GM12878 (cell line): ENCODE measurements around the gene MRPL2. TPM values are rescaled to one million over a fixed set of nuclear protein-coding genes. Genes with fewer than 3 reads are reported as not detected.

Source experiments
- BCL11A ChIP-seq: IDR thresholded peaks from 2 replicates; pipeline ENCODE4 v1.6.1; 2011; ENCODE audit warnings: low read depth, low read length
- BRCA1 ChIP-seq: IDR thresholded peaks from 2 replicates; pipeline ENCODE4 v1.6.1; 2011; ENCODE audit warnings: low read depth, low read length, improper control_type of control experiment
- CBX5 ChIP-seq: sonication (generic); IDR thresholded peaks from 2 replicates; pipeline ENCODE4 v1.6.1; 2016; ENCODE audit warnings: low read depth, moderate library complexity, mild to moderate bottlenecking, inconsistent platforms
- CREB1 ChIP-seq: IDR thresholded peaks from 2 replicates; pipeline ENCODE4 v1.6.1; 2012; ENCODE audit warnings: low read depth, mild to moderate bottlenecking, inconsistent platforms
- EED ChIP-seq: sonication (generic); IDR thresholded peaks from 2 replicates; pipeline ENCODE4 v1.6.1; 2016; ENCODE audit warnings: antibody characterized with exemption, low read depth
- ELK1 ChIP-seq: IDR thresholded peaks from 2 replicates; pipeline ENCODE4 v1.6.1; 2012; ENCODE audit warnings: low read depth, low read length, improper control_type of control experiment
- ETV6 ChIP-seq, 2 experiments: fragments of 450-650 bp in 1 of 2; IDR thresholded peaks in 1 of 2; conservative IDR thresholded peaks in 1 of 2; 2 replicates each; pipeline ENCODE4 v1.6.1; 2014; ENCODE audit warnings: antibody characterized with exemption in 1 of 2, borderline replicate concordance in 1 of 2, low read depth in 1 of 2, mild to moderate bottlenecking in 1 of 2, moderate library complexity in 1 of 2
- GATAD2B ChIP-seq: fragments of 450-650 bp; conservative IDR thresholded peaks from 2 replicates; pipeline ENCODE4 v1.6.1; 2017; ENCODE audit warnings: low read depth, mild to moderate bottlenecking, moderate library complexity
- HDAC6 ChIP-seq: fragments of 200-600 bp; sonication (generic); IDR thresholded peaks from one replicate; pipeline ENCODE4 v1.8.0; 2017; ENCODE audit warnings: antibody characterized with exemption; ENCODE audit not compliant: unreplicated experiment
- NFYA ChIP-seq: IDR thresholded peaks from 2 replicates; pipeline ENCODE4 v1.6.1; 2011; ENCODE audit warnings: low read depth, mild to moderate bottlenecking, low read length, improper control_type of control experiment, borderline replicate concordance
- NKRF ChIP-seq: fragments of 450-650 bp; conservative IDR thresholded peaks from 2 replicates; pipeline ENCODE4 v1.6.1; 2017; ENCODE audit warnings: mild to moderate bottlenecking, moderate library complexity
- NR2F1 ChIP-seq: fragments of 450-650 bp; conservative IDR thresholded peaks from 2 replicates; pipeline ENCODE4 v1.6.1; 2017; ENCODE audit warnings: mild to moderate bottlenecking
- PAX5 ChIP-seq: IDR thresholded peaks from 2 replicates; pipeline ENCODE4 v1.6.1; 2011; ENCODE audit warnings: low read depth, low read length, borderline replicate concordance
- POLR2A ChIP-seq: IDR thresholded peaks from 2 replicates; pipeline ENCODE4 v1.6.1; 2011; ENCODE audit warnings: low read depth, mild to moderate bottlenecking, low read length
- SIX5 ChIP-seq: IDR thresholded peaks from 2 replicates; pipeline ENCODE4 v1.6.1; 2011; ENCODE audit warnings: mild to moderate bottlenecking, low read depth, low read length, moderate library complexity; ENCODE audit not compliant: severe bottlenecking
- SUPT20H ChIP-seq: IDR thresholded peaks from 2 replicates; pipeline ENCODE4 v1.6.1; 2011; ENCODE audit warnings: low read depth, mild to moderate bottlenecking, low read length, moderate library complexity, borderline replicate concordance; ENCODE audit not compliant: control insufficient read depth
- TCF7 ChIP-seq: IDR thresholded peaks from 2 replicates; pipeline ENCODE4 v1.6.1; 2014; ENCODE audit warnings: antibody characterized with exemption, borderline replicate concordance
- ZNF207 ChIP-seq: fragments of 450-650 bp; IDR thresholded peaks from 2 replicates; pipeline ENCODE4 v1.6.1; 2014; ENCODE audit warnings: antibody characterized with exemption, mild to moderate bottlenecking, borderline replicate concordance
- ZNF622 ChIP-seq: fragments of 450-650 bp; IDR thresholded peaks from 2 replicates; pipeline ENCODE4 v1.6.1; 2017; ENCODE audit warnings: mild to moderate bottlenecking, inconsistent platforms
- polyA plus RNA-seq, 11 experiments: library from polyadenylated mRNA; depleted of rRNA in 4 of 11; unstranded in 6 of 11; stranded (reverse) in 5 of 11; fragments of >200 nt; fragmentation: Nextera tagmentation in 4 of 11; fragmentation: Illumina TruSeq in 1 of 11; extraction: Ambion mirVana in 4 of 11; extraction: Trizol in 1 of 11; gene quantifications; 1 replicate in 1 of 11; 2 replicates in 10 of 11; pipeline versions ENCODE4 v1.2.1 to v1.2.3, GENCODE V29; 2011 to 2016; ENCODE audit warnings: inconsistent platforms in 2 of 11, missing spikeins in 2 of 11, low read depth in 1 of 11
- total RNA-seq, 4 experiments: library from RNA; depleted of rRNA in 3 of 4; stranded (reverse); fragments of >200 nt in 3 of 4; fragmentation: Illumina TruSeq in 1 of 4; extraction: Trizol in 1 of 4; gene quantifications; 2 replicates each; pipeline versions ENCODE4 v1.2.1 to v1.2.3, GENCODE V29; 2013 to 2021
- TF ChIP-seq, protein P1 (sequence below): IDR thresholded peaks from 2 replicates; pipeline ENCODE4 v1.6.1; 2012; ENCODE audit warnings: low read length, inconsistent platforms
- TF ChIP-seq, protein P2 (sequence below): fragments of 450-650 bp; formaldehyde crosslinking; IDR thresholded peaks from 2 replicates; pipeline ENCODE4 v1.4.0; 2020; ENCODE audit warnings: mild to moderate bottlenecking, moderate library complexity

The MRPL2 gene
- total and polyA plus RNA-seq, 10 of the 15 experiments (the other 5 are each of a cell fraction or from before 2014, with no cell fraction given) = 29.7 to 125 (median 50.2) TPM

DNA sequence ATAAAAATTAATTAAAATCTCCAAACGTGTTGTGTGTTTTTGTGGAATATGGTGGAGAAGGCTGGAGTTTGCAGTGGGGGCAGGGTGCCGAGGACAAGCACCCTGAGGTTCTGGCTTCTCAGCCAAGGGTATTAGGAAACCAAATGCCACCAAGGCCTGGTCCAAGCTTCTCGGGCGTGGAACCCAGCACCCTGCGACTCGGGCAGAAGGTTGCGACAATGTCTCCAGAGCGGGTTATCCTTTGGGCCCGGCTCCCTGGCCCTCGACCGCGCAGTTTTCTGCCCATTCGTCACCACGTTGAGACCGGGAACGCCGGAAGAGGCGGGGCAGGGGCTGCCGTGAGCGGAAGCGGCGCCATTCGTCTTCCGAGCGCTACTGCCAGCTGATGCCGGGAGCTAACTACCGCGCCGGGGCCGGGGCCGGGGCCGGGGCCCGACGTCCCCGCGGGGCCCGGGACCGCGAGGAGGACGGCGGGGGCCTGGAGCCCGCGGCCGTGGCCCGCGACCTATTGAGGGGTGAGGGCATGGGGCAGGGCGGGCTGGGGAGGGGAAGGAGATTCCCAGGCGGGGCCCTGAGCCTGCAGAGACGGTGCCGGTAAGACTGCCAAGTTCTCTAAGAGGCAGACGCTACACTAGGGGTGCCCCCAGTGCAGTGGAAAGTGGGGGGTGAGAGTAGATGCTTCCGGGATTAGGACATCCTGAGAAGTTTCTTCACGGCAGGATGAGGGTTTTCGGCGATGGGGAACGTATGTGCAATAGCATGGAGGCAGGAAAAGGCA lies 37.8 kb downstream of the MRPL2 start, which contains the start of gene RRP36 (continued):
- TF ChIP-seq NKRF = peak; percentile 91
- TF ChIP-seq HDAC6 = no peak
- no peak for TF ChIP-seq GATAD2B
- no peak for TF ChIP-seq CBX5
- no peak for TF ChIP-seq SIX5
- TF ChIP-seq, protein P1, sequence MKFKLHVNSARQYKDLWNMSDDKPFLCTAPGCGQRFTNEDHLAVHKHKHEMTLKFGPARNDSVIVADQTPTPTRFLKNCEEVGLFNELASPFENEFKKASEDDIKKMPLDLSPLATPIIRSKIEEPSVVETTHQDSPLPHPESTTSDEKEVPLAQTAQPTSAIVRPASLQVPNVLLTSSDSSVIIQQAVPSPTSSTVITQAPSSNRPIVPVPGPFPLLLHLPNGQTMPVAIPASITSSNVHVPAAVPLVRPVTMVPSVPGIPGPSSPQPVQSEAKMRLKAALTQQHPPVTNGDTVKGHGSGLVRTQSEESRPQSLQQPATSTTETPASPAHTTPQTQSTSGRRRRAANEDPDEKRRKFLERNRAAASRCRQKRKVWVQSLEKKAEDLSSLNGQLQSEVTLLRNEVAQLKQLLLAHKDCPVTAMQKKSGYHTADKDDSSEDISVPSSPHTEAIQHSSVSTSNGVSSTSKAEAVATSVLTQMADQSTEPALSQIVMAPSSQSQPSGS = no peak
- TF ChIP-seq ZNF622 = no peak
- TF ChIP-seq ETV6 (conservative IDR thresholded peaks at IDR 0.05 in 1 of 2, IDR thresholded peaks at IDR 0.05 in 1 of 2; ENCODE audit: borderline replicate concordance in 1 of 2, low read depth in 1 of 2) = no peak
- TF ChIP-seq SUPT20H = no peak
- TF ChIP-seq ELK1 = peak; percentile 31; the same call in 1 of the 2 replicates
- 0 out of 2 replicates have a peak, but pooled peaks have one; percentile 23 for TF ChIP-seq ZNF207
- no peak; the same call in 1 of the 2 replicates for TF ChIP-seq EED
- TF ChIP-seq BCL11A = no peak
- peak; percentile 83 for TF ChIP-seq POLR2A
- no peak for TF ChIP-seq PAX5
- no peak for TF ChIP-seq NFYA
- TF ChIP-seq BRCA1 = no peak
- no peak for TF ChIP-seq TCF7
- TF ChIP-seq NR2F1 = no peak
- peak; percentile 81 for TF ChIP-seq CREB1
- TF ChIP-seq, protein P2, sequence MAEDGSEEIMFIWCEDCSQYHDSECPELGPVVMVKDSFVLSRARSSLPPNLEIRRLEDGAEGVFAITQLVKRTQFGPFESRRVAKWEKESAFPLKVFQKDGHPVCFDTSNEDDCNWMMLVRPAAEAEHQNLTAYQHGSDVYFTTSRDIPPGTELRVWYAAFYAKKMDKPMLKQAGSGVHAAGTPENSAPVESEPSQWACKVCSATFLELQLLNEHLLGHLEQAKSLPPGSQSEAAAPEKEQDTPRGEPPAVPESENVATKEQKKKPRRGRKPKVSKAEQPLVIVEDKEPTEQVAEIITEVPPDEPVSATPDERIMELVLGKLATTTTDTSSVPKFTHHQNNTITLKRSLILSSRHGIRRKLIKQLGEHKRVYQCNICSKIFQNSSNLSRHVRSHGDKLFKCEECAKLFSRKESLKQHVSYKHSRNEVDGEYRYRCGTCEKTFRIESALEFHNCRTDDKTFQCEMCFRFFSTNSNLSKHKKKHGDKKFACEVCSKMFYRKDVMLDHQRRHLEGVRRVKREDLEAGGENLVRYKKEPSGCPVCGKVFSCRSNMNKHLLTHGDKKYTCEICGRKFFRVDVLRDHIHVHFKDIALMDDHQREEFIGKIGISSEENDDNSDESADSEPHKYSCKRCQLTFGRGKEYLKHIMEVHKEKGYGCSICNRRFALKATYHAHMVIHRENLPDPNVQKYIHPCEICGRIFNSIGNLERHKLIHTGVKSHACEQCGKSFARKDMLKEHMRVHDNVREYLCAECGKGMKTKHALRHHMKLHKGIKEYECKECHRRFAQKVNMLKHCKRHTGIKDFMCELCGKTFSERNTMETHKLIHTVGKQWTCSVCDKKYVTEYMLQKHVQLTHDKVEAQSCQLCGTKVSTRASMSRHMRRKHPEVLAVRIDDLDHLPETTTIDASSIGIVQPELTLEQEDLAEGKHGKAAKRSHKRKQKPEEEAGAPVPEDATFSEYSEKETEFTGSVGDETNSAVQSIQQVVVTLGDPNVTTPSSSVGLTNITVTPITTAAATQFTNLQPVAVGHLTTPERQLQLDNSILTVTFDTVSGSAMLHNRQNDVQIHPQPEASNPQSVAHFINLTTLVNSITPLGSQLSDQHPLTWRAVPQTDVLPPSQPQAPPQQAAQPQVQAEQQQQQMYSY = no peak
